Stomach (tissue), 4 donors: Measurements from ENCODE around the gene CORT.
"Not testable (repeated sequence)": the region's sequence is repeated elsewhere in the genome, so short reads cannot be mapped to it uniquely, and the experiment has no call there.

ENCODE experiments used
- POLR2A ChIP-seq, 4 donors: fragments of 450-650 bp; IDR thresholded peaks; one replicate each; pipeline ENCODE4 v1.6.1; 2016; ENCODE audit warnings: antibody characterized with exemption in 4 of 4, control low read depth in 2 of 4, mild to moderate bottlenecking in 1 of 4, moderate library complexity in 1 of 4
- POLR2AphosphoS5 ChIP-seq, 3 donors: sonication (generic); formaldehyde crosslinking; IDR thresholded peaks; one replicate each; pipeline ENCODE4 v1.6.1; 2016; ENCODE audit warnings: antibody characterized with exemption in 3 of 3
- TF ChIP-seq, protein P1 (sequence below), 7 experiments: fragments of 450-650 bp in 4 of 7; fragments of 200-600 bp in 3 of 7; sonication (generic) in 3 of 7; IDR thresholded peaks; one replicate each; pipeline ENCODE4 v1.5.1; 2016 to 2019; ENCODE audit warnings: antibody characterized with exemption in 7 of 7, control low read depth in 2 of 7, mild to moderate bottlenecking in 1 of 7

DNA sequence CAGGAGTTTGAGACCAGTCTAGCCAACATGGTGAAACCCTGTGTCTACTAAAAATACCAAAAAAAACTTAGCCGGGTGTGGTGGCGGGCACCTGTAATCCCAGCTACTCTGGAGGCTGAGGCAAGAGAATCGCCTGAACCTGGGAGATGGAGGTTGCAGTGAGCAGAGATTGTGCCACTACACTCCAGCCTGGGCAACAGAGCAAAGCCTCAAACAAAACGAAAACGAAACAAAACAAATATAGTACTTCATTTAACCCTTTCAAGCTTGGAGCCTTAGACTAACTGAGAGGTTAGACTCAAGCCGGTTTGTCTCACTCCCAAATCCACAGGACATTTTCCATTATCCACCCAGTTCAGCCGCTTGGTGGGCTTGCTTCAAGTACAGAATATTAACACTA is 7.6 kb downstream of the CORT start:
- not testable (repeated sequence) for TF ChIP-seq POLR2A, POLR2AphosphoS5 (IDR thresholded peaks at IDR 0.05)
- TF ChIP-seq, protein P1, sequence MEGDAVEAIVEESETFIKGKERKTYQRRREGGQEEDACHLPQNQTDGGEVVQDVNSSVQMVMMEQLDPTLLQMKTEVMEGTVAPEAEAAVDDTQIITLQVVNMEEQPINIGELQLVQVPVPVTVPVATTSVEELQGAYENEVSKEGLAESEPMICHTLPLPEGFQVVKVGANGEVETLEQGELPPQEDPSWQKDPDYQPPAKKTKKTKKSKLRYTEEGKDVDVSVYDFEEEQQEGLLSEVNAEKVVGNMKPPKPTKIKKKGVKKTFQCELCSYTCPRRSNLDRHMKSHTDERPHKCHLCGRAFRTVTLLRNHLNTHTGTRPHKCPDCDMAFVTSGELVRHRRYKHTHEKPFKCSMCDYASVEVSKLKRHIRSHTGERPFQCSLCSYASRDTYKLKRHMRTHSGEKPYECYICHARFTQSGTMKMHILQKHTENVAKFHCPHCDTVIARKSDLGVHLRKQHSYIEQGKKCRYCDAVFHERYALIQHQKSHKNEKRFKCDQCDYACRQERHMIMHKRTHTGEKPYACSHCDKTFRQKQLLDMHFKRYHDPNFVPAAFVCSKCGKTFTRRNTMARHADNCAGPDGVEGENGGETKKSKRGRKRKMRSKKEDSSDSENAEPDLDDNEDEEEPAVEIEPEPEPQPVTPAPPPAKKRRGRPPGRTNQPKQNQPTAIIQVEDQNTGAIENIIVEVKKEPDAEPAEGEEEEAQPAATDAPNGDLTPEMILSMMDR (IDR thresholded peaks at IDR 0.05): not testable (repeated sequence)
